Lower leg skin (tissue), 4 donors: ENCODE data around the gene MON1A. TPM values are rescaled to one million over a fixed set of nuclear protein-coding genes. Genes with fewer than 3 reads are reported as not detected.

Source experiments
- DNase-seq, 2 donors: peaks; one replicate each; pipeline ENCODE4 v3.0.0-alpha.2; 2019; ENCODE audit warnings: low spot score in 2 of 2
- H3K4me3 ChIP-seq: fragments of 200-600 bp; sonication (generic); 2 replicates; pipeline ENCODE4 v1.5.1; 2017; ENCODE audit warnings: mild to moderate bottlenecking, low read depth; ENCODE audit not compliant: poor library complexity, severe bottlenecking
- POLR2A ChIP-seq, 2 donors: fragments of 450-650 bp; IDR thresholded peaks; one replicate each; pipeline ENCODE4 v1.6.1; 2016 to 2017; ENCODE audit warnings: antibody characterized with exemption in 2 of 2, mild to moderate bottlenecking in 1 of 2, moderate library complexity in 1 of 2
- whole genome bisulfite sequencing, 2 donors: methylation state at CpG; one replicate each; pipeline ENCODE4 v1.1.5; 2018; 5-methylcytosine and 5-hydroxymethylcytosine counted together
- intact Hi-C: fragments of 100-400 bp; cut with DNase I; formaldehyde crosslinking; loops from one replicate; pipeline ENCODE4 v1.15.0; 2023; ENCODE audit warnings: low total_unique reads
- total RNA-seq, 4 donors: library from RNA; depleted of rRNA; stranded (reverse); fragments of >200 nt; gene quantifications; one replicate each; pipeline ENCODE4 v1.1.0, GENCODE V29; 2016
- TF ChIP-seq, protein P1 (sequence below), 3 donors: fragments of 450-650 bp; IDR thresholded peaks; one replicate each; pipeline ENCODE4 v1.5.1; 2016; ENCODE audit warnings: antibody characterized with exemption in 3 of 3, mild to moderate bottlenecking in 3 of 3, moderate library complexity in 2 of 3

The MON1A gene
- total RNA-seq, 4 donors from 2014 or later: 5.6 to 16.7 (median 11.4) TPM

DNA sequence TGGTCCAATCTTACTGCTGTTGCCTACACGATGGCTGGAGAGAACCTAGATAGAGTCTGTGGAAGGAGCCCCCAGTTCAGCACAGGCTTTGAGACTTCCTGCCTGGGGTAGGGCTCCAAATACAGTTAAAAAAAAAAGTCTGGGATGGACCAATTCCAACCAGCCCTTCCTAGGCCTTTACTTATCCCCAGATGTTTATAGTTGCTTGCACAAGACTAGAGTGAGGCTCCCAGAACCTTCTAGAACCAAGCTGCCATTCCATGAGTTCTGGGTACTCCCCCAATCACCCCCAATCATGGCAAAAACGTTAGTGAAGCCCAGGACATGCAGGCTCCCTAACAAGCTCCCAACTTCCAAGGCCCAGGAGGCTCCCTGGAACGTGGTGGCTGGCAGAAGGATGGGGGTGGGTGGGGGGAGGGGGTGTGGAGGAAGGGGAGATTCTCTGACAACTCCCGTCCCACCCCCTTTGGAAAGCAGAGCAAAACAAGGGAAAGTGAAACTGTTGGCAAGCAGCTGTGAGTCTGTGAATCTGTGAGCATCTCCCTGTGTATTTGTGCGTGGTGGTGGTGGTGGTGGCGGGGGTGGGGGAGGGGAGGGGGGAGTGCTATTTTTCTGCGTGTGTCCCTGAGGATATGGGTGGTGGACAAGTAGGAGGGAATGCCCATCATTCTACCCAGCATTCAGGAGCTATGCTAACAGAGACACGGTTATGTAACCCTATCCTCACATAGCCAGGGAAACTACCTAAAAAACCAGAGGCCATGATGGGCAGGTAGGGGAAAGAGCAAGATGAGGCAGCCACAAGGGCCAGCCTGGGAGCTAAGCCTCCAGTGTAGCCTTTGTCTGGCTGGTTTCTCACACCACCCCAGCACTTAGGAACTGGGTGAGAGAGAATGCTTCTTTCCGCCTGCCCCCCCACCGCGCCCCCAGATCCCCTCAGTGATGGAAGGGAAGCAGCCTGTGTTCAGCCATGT is 28.0 kb downstream of the MON1A start:
- intact Hi-C loops: no loop called here
- no peak for DNase-seq
- TF ChIP-seq, protein P1, sequence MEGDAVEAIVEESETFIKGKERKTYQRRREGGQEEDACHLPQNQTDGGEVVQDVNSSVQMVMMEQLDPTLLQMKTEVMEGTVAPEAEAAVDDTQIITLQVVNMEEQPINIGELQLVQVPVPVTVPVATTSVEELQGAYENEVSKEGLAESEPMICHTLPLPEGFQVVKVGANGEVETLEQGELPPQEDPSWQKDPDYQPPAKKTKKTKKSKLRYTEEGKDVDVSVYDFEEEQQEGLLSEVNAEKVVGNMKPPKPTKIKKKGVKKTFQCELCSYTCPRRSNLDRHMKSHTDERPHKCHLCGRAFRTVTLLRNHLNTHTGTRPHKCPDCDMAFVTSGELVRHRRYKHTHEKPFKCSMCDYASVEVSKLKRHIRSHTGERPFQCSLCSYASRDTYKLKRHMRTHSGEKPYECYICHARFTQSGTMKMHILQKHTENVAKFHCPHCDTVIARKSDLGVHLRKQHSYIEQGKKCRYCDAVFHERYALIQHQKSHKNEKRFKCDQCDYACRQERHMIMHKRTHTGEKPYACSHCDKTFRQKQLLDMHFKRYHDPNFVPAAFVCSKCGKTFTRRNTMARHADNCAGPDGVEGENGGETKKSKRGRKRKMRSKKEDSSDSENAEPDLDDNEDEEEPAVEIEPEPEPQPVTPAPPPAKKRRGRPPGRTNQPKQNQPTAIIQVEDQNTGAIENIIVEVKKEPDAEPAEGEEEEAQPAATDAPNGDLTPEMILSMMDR (IDR thresholded peaks at IDR 0.05): no peak
- no peak for TF ChIP-seq POLR2A (IDR thresholded peaks at IDR 0.05)
- no peak overlapping the region for H3K4me3 ChIP-seq
- WGBS, 2 donors: 44 to 51% methylated on average over 11 of the region's 11 CpGs

DNA sequence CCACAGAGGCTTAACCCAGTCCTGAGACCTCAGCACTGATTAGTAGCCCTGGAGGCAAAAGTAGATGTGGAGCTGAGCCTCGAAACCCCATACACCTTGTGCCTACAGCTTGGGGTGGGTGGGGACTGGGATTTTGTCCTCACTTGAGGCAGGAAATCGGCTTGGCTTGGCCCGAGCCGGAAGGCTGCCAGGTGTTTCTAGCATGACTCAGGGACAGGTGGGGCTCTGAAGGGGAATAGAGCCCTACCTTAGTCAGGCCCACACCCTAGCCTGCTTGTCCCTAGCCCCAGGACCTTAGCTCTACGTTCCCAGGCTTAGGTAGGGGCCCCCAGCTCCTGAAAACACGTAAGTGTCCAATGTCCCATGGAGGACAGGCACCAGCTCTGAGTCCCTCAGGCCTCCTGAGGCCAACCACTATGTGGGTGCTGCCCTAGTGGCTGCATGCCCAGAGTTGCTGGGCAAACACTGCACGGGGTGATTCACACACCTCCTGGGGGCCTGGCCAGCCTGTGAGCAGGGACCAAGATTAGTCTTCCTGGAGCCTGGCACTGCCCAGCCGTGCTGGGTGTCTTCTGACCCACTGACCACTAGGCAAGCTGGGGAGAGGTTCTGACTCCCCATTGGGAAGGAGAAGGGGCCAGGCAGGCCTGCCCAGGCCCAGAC is 29.0 kb downstream of the MON1A start:
- WGBS, 2 donors: 43 to 50% methylated on average over 5 to 8 of the region's 8 CpGs
- peak in 1 of 2 donors; percentile 63 for DNase-seq
- intact Hi-C loops: no loop called here
- TF ChIP-seq, protein P1 (IDR thresholded peaks at IDR 0.05): no peak
- TF ChIP-seq POLR2A (IDR thresholded peaks at IDR 0.05): no peak
- H3K4me3 ChIP-seq: no peak overlapping the region

DNA sequence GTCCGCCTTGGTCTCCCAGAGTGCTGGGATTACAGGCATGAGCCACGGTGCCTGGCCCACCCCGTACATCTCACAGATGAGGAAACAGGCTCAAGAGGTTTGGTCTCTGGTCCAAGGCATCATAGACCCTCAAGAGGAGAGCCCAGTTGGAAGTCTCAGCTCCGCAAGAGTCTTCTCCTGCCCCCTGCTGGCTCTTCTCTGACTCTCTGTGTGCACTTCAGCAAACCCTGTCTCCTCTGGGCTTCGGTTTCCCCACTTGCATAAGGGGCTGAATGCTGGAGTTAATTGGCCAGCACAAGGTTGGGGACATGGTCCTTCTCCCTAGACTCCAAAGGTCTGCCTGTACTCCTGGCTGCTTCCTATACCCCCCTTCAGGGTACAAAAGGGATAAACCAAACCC is 29.8 kb downstream of the MON1A start:
- WGBS, 2 donors: 63 to 76% methylated on average over 5 of the region's 5 CpGs
- intact Hi-C loops: no loop called here
- H3K4me3 ChIP-seq: no peak overlapping the region

DNA sequence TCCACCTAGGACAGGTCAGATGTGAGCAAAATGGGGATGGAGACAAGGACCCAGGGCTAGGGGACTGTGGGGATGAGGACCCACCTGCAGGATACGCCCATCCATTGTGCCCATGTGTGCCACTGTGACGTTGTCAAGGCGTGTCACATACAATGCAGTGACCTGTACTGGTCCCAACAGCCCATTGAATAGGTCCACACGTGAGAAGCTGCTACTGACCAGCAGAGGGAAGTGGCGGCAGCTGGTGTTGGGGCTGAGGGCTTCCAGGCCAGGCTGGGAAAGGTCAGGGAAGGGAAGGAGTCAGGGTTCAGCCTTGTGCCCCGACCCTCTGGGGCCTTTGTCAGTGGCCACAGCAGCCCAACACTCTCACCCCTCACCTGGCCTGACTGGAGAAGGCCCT is 30.6 kb downstream of the MON1A start:
- no peak for DNase-seq
- 67 to 77% methylated on average over 5 to 6 of the region's 6 CpGs for WGBS, 2 donors
- intact Hi-C loops: no loop called here
- no peak overlapping the region for H3K4me3 ChIP-seq
- no peak for TF ChIP-seq POLR2A (IDR thresholded peaks at IDR 0.05)
- TF ChIP-seq, protein P1 (IDR thresholded peaks at IDR 0.05): no peak

More for the DNA sequence above, 29.8 kb downstream of the MON1A start:
- no peak for TF ChIP-seq POLR2A (IDR thresholded peaks at IDR 0.05)
- TF ChIP-seq, protein P1 (IDR thresholded peaks at IDR 0.05): no peak
- no peak for DNase-seq

DNA sequence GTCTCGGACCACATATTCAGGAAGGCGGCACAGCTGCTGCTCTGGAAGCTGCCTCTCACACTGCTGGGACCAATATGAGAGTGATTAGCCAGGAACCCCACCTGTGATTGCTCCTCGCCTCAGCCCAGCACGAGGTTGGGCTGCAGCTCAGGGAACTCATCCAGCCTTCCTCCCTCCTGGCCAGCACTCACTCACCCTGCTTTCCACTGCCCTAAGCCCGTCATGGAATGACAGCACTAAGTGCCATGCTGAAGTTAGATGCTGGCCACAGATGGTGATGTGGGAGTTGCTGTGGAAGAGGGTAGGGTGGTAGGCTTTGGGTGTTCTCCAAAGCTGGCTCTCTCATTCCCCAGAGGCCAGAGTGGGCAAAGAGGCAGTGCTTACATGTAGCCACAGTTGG is 33.3 kb downstream of the MON1A start:
- intact Hi-C loops: no loop called here
- no peak for DNase-seq
- WGBS, 2 donors: 74 to 77% methylated on average over 5 of the region's 5 CpGs
- no peak for TF ChIP-seq POLR2A (IDR thresholded peaks at IDR 0.05)
- TF ChIP-seq, protein P1 (IDR thresholded peaks at IDR 0.05): no peak
- no peak overlapping the region for H3K4me3 ChIP-seq
